HG03565 (cell line): ENCODE results near the gene DCTPP1.
A peak's percentile ranks its signal among the peaks of the same experiment; 100 is the strongest.
"Not testable (repeated sequence)": the region's sequence is repeated elsewhere in the genome, so short reads cannot be mapped to it uniquely, and the experiment has no call there.

Experiments
- ATAC-seq: cut with Tn5 transposase; IDR thresholded peaks from one replicate; pipeline ENCODE4 v1.9.1; 2021; ENCODE audit warnings: mild to moderate bottlenecking, moderate library complexity; ENCODE audit not compliant: unreplicated experiment

The DCTPP1 gene

GRCh38 chr16:30414159-30414558 lies 15.7 kb downstream of the DCTPP1 start:
- ATAC-seq = no peak

- ATAC-seq = no peak
Observed at GRCh38 chr16:30413112-30413806, 16.6 kb downstream of the DCTPP1 start.

- no peak for ATAC-seq
Observed at GRCh38 chr16:30409125-30410060, 20.4 kb downstream of the DCTPP1 start.

GRCh38 chr16:30407804-30408534 lies 21.9 kb downstream of the DCTPP1 start:
- ATAC-seq = no peak

GRCh38 chr16:30407102-30407803 lies 22.6 kb downstream of the DCTPP1 start, which contains the start of gene ZNF771:
ZNF771 (plus strand) TSS chr16:30407606; CDS start chr16:30408054, 448 bp downstream.
- peak; percentile 64 for ATAC-seq

- ATAC-seq = no peak
Observed at GRCh38 chr16:30406795-30407101, 23.1 kb downstream of the DCTPP1 start.

- no peak for ATAC-seq
Observed at GRCh38 chr16:30401768-30402425, 27.9 kb downstream of the DCTPP1 start.

GRCh38 chr16:30399435-30400186 lies 30.2 kb downstream of the DCTPP1 start:
- ATAC-seq = no peak

- no peak for ATAC-seq
Observed at GRCh38 chr16:30398661-30399434, 31.0 kb downstream of the DCTPP1 start.

GRCh38 chr16:30397776-30398660 lies 31.8 kb downstream of the DCTPP1 start:
- ATAC-seq = no peak

GRCh38 chr16:30397056-30397455 lies 32.8 kb downstream of the DCTPP1 start:
- no peak for ATAC-seq

GRCh38 chr16:30396627-30397026 lies 33.2 kb downstream of the DCTPP1 start:
- not testable (repeated sequence) for ATAC-seq

GRCh38 chr16:30395992-30396585 lies 33.7 kb downstream of the DCTPP1 start:
- peak; percentile 10 for ATAC-seq

- peak; percentile 54 for ATAC-seq
Observed at GRCh38 chr16:30395155-30395991, 34.5 kb downstream of the DCTPP1 start, which contains the start of gene ZNF48. ZNF48 (plus strand) TSS chr16:30395420; CDS start chr16:30395795, 375 bp downstream.

GRCh38 chr16:30394592-30395154 lies 35.2 kb downstream of the DCTPP1 start:
- no peak for ATAC-seq

GRCh38 chr16:30383521-30383920 lies 46.3 kb downstream of the DCTPP1 start:
- no peak for ATAC-seq
